Retinal pigment epithelial cell (primary cell): ENCODE results near the gene WNT1.

ENCODE experiments used
- DNase-seq: peaks from one replicate; pipeline ENCODE4 v3.0.0-alpha.2; 2010; ENCODE audit warnings: low read depth
- H3K4me3 ChIP-seq: 2 replicates; pipeline ENCODE4 v1.5.1; 2011; ENCODE audit warnings: mild to moderate bottlenecking, low read length, control low read depth, moderate library complexity
- TF ChIP-seq, protein P1 (sequence below): conservative IDR thresholded peaks from 2 replicates; pipeline ENCODE4 v1.5.1; 2011; ENCODE audit warnings: low read depth, low read length, control low read depth, inconsistent platforms

The WNT1 gene

DNA sequence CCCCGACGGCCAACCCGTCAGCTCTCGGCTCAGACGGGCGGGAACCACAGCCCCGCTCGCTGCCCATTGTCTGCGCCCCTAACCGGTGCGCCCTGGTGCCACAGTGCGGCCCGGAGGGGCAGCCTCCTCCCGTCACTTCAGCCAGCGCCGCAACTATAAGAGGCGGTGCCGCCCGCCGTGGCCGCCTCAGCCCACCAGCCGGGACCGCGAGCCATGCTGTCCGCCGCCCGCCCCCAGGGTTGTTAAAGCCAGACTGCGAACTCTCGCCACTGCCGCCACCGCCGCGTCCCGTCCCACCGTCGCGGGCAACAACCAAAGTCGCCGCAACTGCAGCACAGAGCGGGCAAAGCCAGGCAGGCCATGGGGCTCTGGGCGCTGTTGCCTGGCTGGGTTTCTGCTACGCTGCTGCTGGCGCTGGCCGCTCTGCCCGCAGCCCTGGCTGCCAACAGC, at the start of gene WNT1:
WNT1 (plus strand) TSS at position 32 of the 450 bp plus-strand sequence; CDS start at position 361, 329 bp downstream.
- TF ChIP-seq, protein P1, sequence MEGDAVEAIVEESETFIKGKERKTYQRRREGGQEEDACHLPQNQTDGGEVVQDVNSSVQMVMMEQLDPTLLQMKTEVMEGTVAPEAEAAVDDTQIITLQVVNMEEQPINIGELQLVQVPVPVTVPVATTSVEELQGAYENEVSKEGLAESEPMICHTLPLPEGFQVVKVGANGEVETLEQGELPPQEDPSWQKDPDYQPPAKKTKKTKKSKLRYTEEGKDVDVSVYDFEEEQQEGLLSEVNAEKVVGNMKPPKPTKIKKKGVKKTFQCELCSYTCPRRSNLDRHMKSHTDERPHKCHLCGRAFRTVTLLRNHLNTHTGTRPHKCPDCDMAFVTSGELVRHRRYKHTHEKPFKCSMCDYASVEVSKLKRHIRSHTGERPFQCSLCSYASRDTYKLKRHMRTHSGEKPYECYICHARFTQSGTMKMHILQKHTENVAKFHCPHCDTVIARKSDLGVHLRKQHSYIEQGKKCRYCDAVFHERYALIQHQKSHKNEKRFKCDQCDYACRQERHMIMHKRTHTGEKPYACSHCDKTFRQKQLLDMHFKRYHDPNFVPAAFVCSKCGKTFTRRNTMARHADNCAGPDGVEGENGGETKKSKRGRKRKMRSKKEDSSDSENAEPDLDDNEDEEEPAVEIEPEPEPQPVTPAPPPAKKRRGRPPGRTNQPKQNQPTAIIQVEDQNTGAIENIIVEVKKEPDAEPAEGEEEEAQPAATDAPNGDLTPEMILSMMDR, result no peak
- H3K4me3 ChIP-seq, result no peak within 1 kb of the TSS
- no peak for DNase-seq

DNA sequence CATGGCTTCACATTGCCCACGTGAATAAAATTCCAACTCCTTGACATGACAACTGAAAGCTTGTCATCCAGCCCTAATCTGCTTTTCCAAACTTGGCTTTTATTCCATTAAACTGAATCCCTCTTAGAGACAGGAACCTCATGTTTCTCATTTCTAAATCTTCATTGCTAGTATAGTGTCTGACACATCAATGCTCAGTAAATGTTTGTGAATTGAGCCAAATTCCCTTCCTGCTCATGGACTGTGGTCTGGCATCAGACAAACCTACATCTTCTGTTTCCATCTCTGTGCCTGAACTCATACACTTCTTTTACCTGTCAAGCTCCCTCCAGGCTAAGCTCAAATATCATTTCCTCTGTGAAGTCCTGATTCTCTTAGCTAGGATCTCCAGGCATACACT, 48.6 kb upstream of the WNT1 start:
- no peak for DNase-seq
- H3K4me3 ChIP-seq, result no peak overlapping the region
- TF ChIP-seq, protein P1, result no peak

DNA sequence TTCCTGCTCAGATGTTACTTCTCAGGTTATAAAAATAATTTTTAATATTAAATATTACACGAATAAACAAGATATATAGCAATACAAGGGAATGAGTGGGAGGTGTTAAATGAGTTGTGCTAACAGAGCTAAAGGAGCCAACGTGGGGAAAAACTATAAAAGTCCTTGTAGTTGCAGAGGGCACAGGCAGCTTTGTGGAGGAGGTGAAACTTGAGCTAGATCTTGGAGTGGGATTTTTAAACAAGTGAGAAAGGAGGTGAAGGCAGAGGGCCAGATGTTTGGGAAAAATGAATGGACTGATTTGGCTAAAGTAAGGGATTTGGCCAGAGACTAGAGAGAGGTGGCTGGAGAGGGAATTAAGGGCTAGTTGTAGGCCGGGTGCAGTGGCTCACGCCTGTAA, 47.6 kb upstream of the WNT1 start:
- no peak overlapping the region for H3K4me3 ChIP-seq
- TF ChIP-seq, protein P1, result no peak
- DNase-seq, result no peak

DNA sequence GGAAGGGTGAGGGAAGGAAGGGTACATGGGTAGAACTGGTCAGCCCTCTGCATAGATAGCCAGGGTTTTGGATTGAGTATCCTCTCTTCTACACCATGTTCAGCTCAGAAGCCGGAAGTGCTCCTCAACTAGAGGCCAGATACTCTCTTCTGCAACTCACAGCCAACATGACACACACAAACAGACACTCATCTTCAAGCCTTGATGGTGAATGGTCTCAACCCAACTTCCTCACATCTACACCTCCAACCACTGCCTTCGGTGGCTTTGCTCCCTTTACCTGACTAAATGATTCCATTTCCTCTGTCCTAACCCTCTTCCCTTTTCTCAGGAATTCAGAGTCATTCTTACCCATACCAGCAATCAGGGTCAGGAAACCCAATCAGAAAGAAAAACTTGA, 45.2 kb upstream of the WNT1 start:
- TF ChIP-seq, protein P1, result no peak
- no peak for DNase-seq
- no peak overlapping the region for H3K4me3 ChIP-seq

DNA sequence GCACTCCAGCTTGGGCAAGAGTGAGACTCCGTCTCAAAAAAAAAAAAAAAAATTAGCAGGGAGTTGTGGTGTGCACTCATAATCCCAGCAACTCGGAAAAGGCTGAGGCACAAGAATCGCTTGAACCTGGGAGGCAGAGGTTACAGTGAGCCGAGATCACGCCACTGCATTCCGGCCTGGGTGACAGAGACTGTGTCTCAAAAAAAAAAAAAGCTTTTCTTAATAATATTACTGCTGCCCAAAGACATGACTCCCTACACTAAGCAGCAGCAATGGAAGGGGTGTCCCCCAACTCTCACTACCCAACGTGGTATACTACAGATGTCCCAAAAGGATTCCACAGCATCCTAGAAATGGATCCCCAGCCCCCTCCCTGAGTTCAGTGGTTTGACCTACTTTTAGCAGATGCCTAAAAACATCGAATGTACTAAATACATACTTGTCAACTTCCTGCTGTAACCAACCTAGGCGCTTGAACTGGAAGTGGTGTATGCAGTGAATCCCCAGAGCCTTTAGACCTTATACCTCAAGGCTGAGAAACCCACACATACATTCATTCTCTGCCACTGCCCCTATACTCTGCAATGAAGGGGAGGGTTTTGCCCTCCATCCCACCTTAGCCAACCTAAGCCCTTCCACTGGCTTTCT, 44.3 kb upstream of the WNT1 start:
- H3K4me3 ChIP-seq, result no peak overlapping the region
- TF ChIP-seq, protein P1, result no peak
- no peak for DNase-seq

DNA sequence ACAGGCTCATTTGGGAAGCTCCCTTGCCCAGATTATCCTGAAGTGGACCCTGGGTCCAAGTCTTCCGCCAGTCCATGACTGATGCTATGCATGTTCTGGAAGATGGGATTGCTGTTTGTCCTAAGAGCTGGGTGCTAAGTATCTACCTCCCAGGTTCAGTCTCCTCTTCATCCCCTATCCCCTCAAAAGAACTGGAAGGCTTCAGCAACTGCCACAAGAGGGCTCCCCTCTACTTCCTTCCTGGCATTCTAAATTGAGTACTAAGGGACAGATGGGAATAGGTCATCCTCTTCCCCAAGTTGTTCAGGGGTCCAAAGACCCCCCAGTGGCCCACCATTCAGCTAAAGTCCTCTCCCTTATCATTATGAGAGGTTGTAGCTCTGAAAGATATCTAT, 43.8 kb upstream of the WNT1 start:
- H3K4me3 ChIP-seq, result no peak overlapping the region
- TF ChIP-seq, protein P1, result peak; percentile 43
- DNase-seq, result no peak

DNA sequence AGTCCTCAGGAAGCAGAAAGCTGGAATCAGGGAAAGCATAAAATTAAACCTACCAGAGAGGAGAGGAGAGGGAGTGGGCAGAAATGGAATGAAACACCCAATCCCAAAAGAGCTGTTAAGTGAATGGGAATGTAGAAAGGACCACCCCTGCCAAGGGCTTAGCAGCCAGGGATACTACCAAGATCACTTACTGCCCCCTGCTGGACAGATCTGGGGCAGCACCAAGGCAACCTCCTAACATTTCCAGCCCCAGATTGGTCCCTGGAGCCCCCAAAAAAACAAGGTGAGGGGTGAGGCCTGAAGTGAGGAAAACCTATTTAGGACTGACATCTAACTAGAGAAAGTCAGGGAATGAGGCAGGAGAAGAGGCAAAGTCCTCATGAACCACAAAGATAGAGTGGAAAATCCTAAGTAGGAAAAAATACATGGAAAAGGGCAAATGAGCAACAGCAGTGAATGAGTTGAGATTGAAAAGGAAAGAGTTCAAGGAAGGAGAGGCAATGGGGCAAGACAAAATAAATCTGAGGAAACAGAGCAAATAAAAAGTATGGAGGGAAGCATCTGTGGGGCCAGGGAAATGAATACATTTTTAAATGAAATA, 41.6 kb upstream of the WNT1 start:
- TF ChIP-seq, protein P1, result peak; percentile 95
- no peak for DNase-seq
- H3K4me3 ChIP-seq, result no peak overlapping the region
